Lower lobe of right lung (tissue), 2 donors: ENCODE data around the gene MUC12. TPM values are rescaled to one million over a fixed set of nuclear protein-coding genes. Genes with fewer than 3 reads are reported as not detected.

ENCODE experiments used
- ATAC-seq, 2 donors: fragments of 200-7000 bp; cut with Tn5 transposase; one replicate each; pipeline ENCODE4 v1.9.1; 2020 to 2022; ENCODE audit warnings: mild to moderate bottlenecking in 2 of 2, moderate library complexity in 2 of 2
- DNase-seq: peaks from one replicate; pipeline ENCODE4 v3.0.0-alpha.2; 2020
- H3K27ac ChIP-seq: fragments of 200-600 bp; one replicate; pipeline ENCODE4 v1.8.0; 2022
- H3K27me3 ChIP-seq: fragments of 200-600 bp; one replicate; pipeline ENCODE4 v1.8.0; 2022; ENCODE audit warnings: low read depth
- H3K36me3 ChIP-seq: fragments of 200-600 bp; one replicate; pipeline ENCODE4 v1.8.0; 2022; ENCODE audit warnings: mild to moderate bottlenecking
- H3K4me1 ChIP-seq: fragments of 200-600 bp; one replicate; pipeline ENCODE4 v1.8.0; 2022
- H3K4me3 ChIP-seq: fragments of 200-600 bp; one replicate; pipeline ENCODE4 v1.8.0; 2022; ENCODE audit warnings: mild to moderate bottlenecking
- H3K9me3 ChIP-seq: fragments of 200-600 bp; one replicate; pipeline ENCODE4 v1.8.0; 2022
- CTCF ChIP-seq: fragments of 200-600 bp; IDR thresholded peaks from one replicate; pipeline ENCODE4 v1.8.0; 2022; ENCODE audit warnings: antibody characterized with exemption, mild to moderate bottlenecking
- intact Hi-C: fragments of 100-400 bp; cut with DNase I; formaldehyde crosslinking; loops from one replicate; pipeline ENCODE4 v1.11.0; 2022
- total RNA-seq: library from RNA; stranded (reverse); fragmentation: NEBNext Ultra II Directional; extraction: Animal tissue kit (Norgen Biotek cat#: 25700); gene quantifications from one replicate; pipeline ENCODE4 v1.2.1, GENCODE V29; 2021
- donor health status: DM: no; HTN: yes; CAD: no; lungs with severe emphysema.

The MUC12 gene
- total RNA-seq, 1 donor from 2014 or later, result 1.2 TPM

GRCh38 chr7:100947792-100948191 is 21.6 kb upstream of the MUC12 start:
- Histone ChIP-seq H3K4me3 (no peak overlapping the region), H3K27ac (no peak overlapping the region), H3K9me3 (no peaks in the 10 kb centered on the region), H3K27me3 (peaks cover 30% of the 10 kb centered on the region), H3K4me1 (no peaks in the 10 kb centered on the region), H3K36me3 (no peaks in the 10 kb centered on the region)
- no peak for TF ChIP-seq CTCF
- intact Hi-C loops, result no loop called here
- DNase-seq, result no peak
- ATAC-seq, result no peak

GRCh38 chr7:100949227-100949932 is 20.0 kb upstream of the MUC12 start, which contains the start of gene MUC3A:
MUC3A (plus strand) TSS chr7:100949534; CDS start chr7:100949625, 91 bp downstream.
- no peaks in the 10 kb centered on the region for H3K4me1 ChIP-seq
- peaks cover 30% of the 10 kb centered on the region for H3K27me3 ChIP-seq
- intact Hi-C loops, result no loop called here
- no peak within 1 kb of the TSS for H3K4me3 ChIP-seq
- ATAC-seq (peak; percentile 7 to 46), DNase-seq (no peak)
- no peaks in the 10 kb centered on the region for H3K9me3 ChIP-seq
- H3K36me3 ChIP-seq, result no peaks in the 10 kb centered on the region
- no peak for TF ChIP-seq CTCF
- no peak within 1 kb of the TSS for H3K27ac ChIP-seq

GRCh38 chr7:100949933-100950443 is 19.4 kb upstream of the MUC12 start:
- Histone ChIP-seq H3K27me3 (peaks cover 30% of the 10 kb centered on the region), H3K4me3 (no peak overlapping the region), H3K27ac (no peak overlapping the region), H3K36me3 (no peaks in the 10 kb centered on the region), H3K9me3 (no peaks in the 10 kb centered on the region), H3K4me1 (no peaks in the 10 kb centered on the region)
- TF ChIP-seq CTCF, result no peak
- no peak for DNase-seq
- intact Hi-C loops, result no loop called here
- ATAC-seq, result peak in 1 of 2 donors; percentile 5

GRCh38 chr7:100951172-100951571 is 18.2 kb upstream of the MUC12 start:
- Histone ChIP-seq H3K36me3 (no peaks in the 10 kb centered on the region), H3K27ac (no peak overlapping the region), H3K4me3 (no peak overlapping the region), H3K4me1 (no peaks in the 10 kb centered on the region), H3K27me3 (peaks cover 24% of the 10 kb centered on the region), H3K9me3 (no peaks in the 10 kb centered on the region)
- intact Hi-C loops, result no loop called here
- ATAC-seq, result no peak
- TF ChIP-seq CTCF, result no peak
- DNase-seq, result no peak

GRCh38 chr7:100951888-100952560 is 17.3 kb upstream of the MUC12 start:
- Histone ChIP-seq H3K27me3 (peaks cover 24% of the 10 kb centered on the region), H3K36me3 (no peaks in the 10 kb centered on the region), H3K4me3 (no peak overlapping the region), H3K27ac (no peak overlapping the region), H3K9me3 (no peaks in the 10 kb centered on the region), H3K4me1 (no peaks in the 10 kb centered on the region)
- DNase-seq, result no peak
- TF ChIP-seq CTCF, result no peak
- no peak for ATAC-seq
- intact Hi-C loops, result no loop called here
